ENCODE results near the gene DYNC1LI1. TPM values are rescaled to one million over a fixed set of nuclear protein-coding genes. Genes with fewer than 3 reads are reported as not detected.
A peak's percentile ranks its signal among the peaks of the same experiment; 100 is the strongest.

Gene DYNC1LI1
- total RNA-seq, 1 donor from 2014 or later, result 50.9 TPM

GRCh38 chr3:32500880-32501782 lies 69.5 kb downstream of the DYNC1LI1 start:
- intact Hi-C loops (cut with DNase I), result no loop called here
- ATAC-seq (ENCODE audit: poor library complexity) (no peak), DNase-seq (peak; percentile 64)

GRCh38 chr3:32500231-32500630 lies 70.4 kb downstream of the DYNC1LI1 start:
- intact Hi-C loops (cut with DNase I), result no loop called here
- DNase-seq, result no peak

GRCh38 chr3:32499585-32499984 lies 71.1 kb downstream of the DYNC1LI1 start:
- intact Hi-C loops (cut with DNase I), result no loop called here
- no peak for ATAC-seq (ENCODE audit: poor library complexity)
- no peak for DNase-seq

More at GRCh38 chr3:32500231-32500630, 70.4 kb downstream of the DYNC1LI1 start:
- no peak for ATAC-seq (ENCODE audit: poor library complexity)

- DNase-seq, result no peak
- ATAC-seq (ENCODE audit: poor library complexity), result no peak
- intact Hi-C loops (cut with DNase I), result no loop called here
Observed at GRCh38 chr3:32498992-32499391, 71.7 kb downstream of the DYNC1LI1 start.

- no peak for ATAC-seq (ENCODE audit: poor library complexity)
- no peak for DNase-seq
- intact Hi-C loops (cut with DNase I), result no loop called here
Observed at GRCh38 chr3:32498252-32498651, 72.4 kb downstream of the DYNC1LI1 start.

- DNase-seq (no peak), ATAC-seq (ENCODE audit: poor library complexity) (no peak)
- intact Hi-C loops (cut with DNase I), result no loop called here
Observed at GRCh38 chr3:32495609-32496008, 75.0 kb downstream of the DYNC1LI1 start.

GRCh38 chr3:32495085-32495484 lies 75.6 kb downstream of the DYNC1LI1 start:
- intact Hi-C loops (cut with DNase I), result no loop called here
- DNase-seq (no peak), ATAC-seq (ENCODE audit: poor library complexity) (no peak)

- no peak for ATAC-seq (ENCODE audit: poor library complexity)
- DNase-seq, result no peak
Observed at GRCh38 chr3:32493437-32494414, 76.9 kb downstream of the DYNC1LI1 start.

GRCh38 chr3:32492684-32493436 lies 77.8 kb downstream of the DYNC1LI1 start:
- ATAC-seq (ENCODE audit: poor library complexity) (no peak), DNase-seq (no peak)
- intact Hi-C loops (cut with DNase I), result no loop called here

More at GRCh38 chr3:32493437-32494414, 76.9 kb downstream of the DYNC1LI1 start:
- intact Hi-C loops (cut with DNase I), result no loop called here

GRCh38 chr3:32488474-32489008 lies 82.1 kb downstream of the DYNC1LI1 start:
- intact Hi-C loops (cut with DNase I), result no loop called here
- DNase-seq, result no peak
- no peak for ATAC-seq (ENCODE audit: poor library complexity)

GRCh38 chr3:32487781-32488473 lies 82.7 kb downstream of the DYNC1LI1 start:
- ATAC-seq (ENCODE audit: poor library complexity) (no peak), DNase-seq (no peak)
- intact Hi-C loops (cut with DNase I), result no loop called here

GRCh38 chr3:32484436-32484835 lies 86.2 kb downstream of the DYNC1LI1 start:
- intact Hi-C loops (cut with DNase I), result no loop called here
- DNase-seq (no peak), ATAC-seq (ENCODE audit: poor library complexity) (no peak)

GRCh38 chr3:32483772-32484171 lies 86.9 kb downstream of the DYNC1LI1 start:
- ATAC-seq (ENCODE audit: poor library complexity) (no peak), DNase-seq (no peak)
- intact Hi-C loops (cut with DNase I), result no loop called here

GRCh38 chr3:32482693-32483092 lies 88.0 kb downstream of the DYNC1LI1 start:
- DNase-seq, result no peak
- ATAC-seq (ENCODE audit: poor library complexity), result no peak
- intact Hi-C loops (cut with DNase I), result no loop called here

GRCh38 chr3:32481791-32482631 lies 88.6 kb downstream of the DYNC1LI1 start:
- ATAC-seq (ENCODE audit: poor library complexity) (no peak), DNase-seq (no peak)
- intact Hi-C loops (cut with DNase I), result no loop called here

- ATAC-seq (ENCODE audit: poor library complexity), result no peak
- no peak for DNase-seq
- intact Hi-C loops (cut with DNase I), result no loop called here
Observed at GRCh38 chr3:32480604-32481003, 90.1 kb downstream of the DYNC1LI1 start.
